Liver (tissue), 9 donors: ENCODE measurements around the gene SIGLEC12. TPM values are rescaled to one million over a fixed set of nuclear protein-coding genes. Genes with fewer than 3 reads are reported as not detected.

Experiments used
- DNase-seq: peaks from one replicate; pipeline ENCODE4 v3.0.0-alpha.2; 2017; ENCODE audit warnings: low spot score
- H3K27ac ChIP-seq, 2 donors: one replicate each; pipeline ENCODE4 v1.7.0; 2013; ENCODE audit warnings: inconsistent platforms in 2 of 2, low read length in 2 of 2, control low read depth in 1 of 2, low read depth in 1 of 2, mild to moderate bottlenecking in 1 of 2
- H3K27me3 ChIP-seq, 4 donors: one replicate each; pipeline versions ENCODE4 v1.6.1 to v1.7.0; 2013; ENCODE audit warnings: low read length in 3 of 4, inconsistent platforms in 1 of 4, mild to moderate bottlenecking in 1 of 4, moderate library complexity in 1 of 4; ENCODE audit not compliant: control insufficient read depth in 4 of 4, insufficient read depth in 4 of 4
- H3K36me3 ChIP-seq, 4 donors: one replicate each; pipeline versions ENCODE4 v1.6.1 to v1.7.0; 2013; ENCODE audit warnings: low read length in 3 of 4, mild to moderate bottlenecking in 3 of 4, low read depth in 1 of 4, moderate library complexity in 1 of 4; ENCODE audit not compliant: control insufficient read depth in 4 of 4, insufficient read depth in 3 of 4
- H3K4me1 ChIP-seq, 4 donors: one replicate each; pipeline versions ENCODE4 v1.6.1 to v1.7.0; 2013; ENCODE audit warnings: low read length in 3 of 4, mild to moderate bottlenecking in 3 of 4, moderate library complexity in 1 of 4; ENCODE audit not compliant: control insufficient read depth in 4 of 4, insufficient read depth in 4 of 4
- H3K4me3 ChIP-seq, 3 donors: one replicate each; pipeline versions ENCODE4 v1.6.1 to v1.7.0; 2013; ENCODE audit warnings: low read length in 3 of 3, control low read depth in 1 of 3, low read depth in 1 of 3, mild to moderate bottlenecking in 1 of 3
- H3K9ac ChIP-seq, 2 donors: one replicate each; pipeline ENCODE4 v1.7.0; 2013; ENCODE audit warnings: low read length in 2 of 2, mild to moderate bottlenecking in 2 of 2, moderate library complexity in 2 of 2, control low read depth in 1 of 2, low read depth in 1 of 2
- H3K9me3 ChIP-seq, 4 donors: one replicate each; pipeline versions ENCODE4 v1.6.1 to v1.7.0; 2013; ENCODE audit warnings: low read length in 3 of 4; ENCODE audit not compliant: control insufficient read depth in 4 of 4
- CTCF ChIP-seq: fragments of 150-350 bp; IDR thresholded peaks from 2 replicates; pipeline ENCODE4 v1.5.1; 2017; ENCODE audit warnings: improper control_type of control experiment, low read depth, low read length; ENCODE audit not compliant: missing input control
- FOXA1 ChIP-seq: IDR thresholded peaks from 2 replicates; pipeline ENCODE4 v1.6.1; 2016; ENCODE audit warnings: antibody characterized with exemption
- FOXA2 ChIP-seq: IDR thresholded peaks from 2 replicates; pipeline ENCODE4 v1.6.1; 2016; ENCODE audit warnings: antibody characterized with exemption
- GABPA ChIP-seq, 2 donors: IDR thresholded peaks in 1 of 2; conservative IDR thresholded peaks in 1 of 2; 2 replicates each; pipeline ENCODE4 v1.6.1; 2016; ENCODE audit warnings: antibody characterized with exemption in 2 of 2, mild to moderate bottlenecking in 1 of 2, moderate library complexity in 1 of 2
- HNF4A ChIP-seq, 2 donors: conservative IDR thresholded peaks; 2 replicates each; pipeline ENCODE4 v1.6.1; 2016; ENCODE audit warnings: antibody characterized with exemption in 2 of 2, mild to moderate bottlenecking in 2 of 2
- JUND ChIP-seq, 2 donors: IDR thresholded peaks; 2 replicates each; pipeline ENCODE4 v1.6.1; 2016; ENCODE audit warnings: antibody characterized with exemption in 2 of 2
- NR2F2 ChIP-seq: IDR thresholded peaks from 2 replicates; pipeline ENCODE4 v1.6.1; 2016; ENCODE audit warnings: antibody characterized with exemption
- YY1 ChIP-seq: IDR thresholded peaks from 2 replicates; pipeline ENCODE4 v1.6.1; 2016; ENCODE audit warnings: antibody characterized with exemption, mild to moderate bottlenecking
- WGBS: extraction: QIAGEN DNeasy Blood & Tissue Kit; methylation state at CpG from one replicate; pipeline ENCODE4 v1.1.7; 2013; 5-methylcytosine and 5-hydroxymethylcytosine counted together
- polyA plus RNA-seq, 2 donors: library from polyadenylated mRNA; stranded (reverse) in 1 of 2; unstranded in 1 of 2; fragments of 200-250 nt in 1 of 2; fragments of >200 nt in 1 of 2; fragmentation: Nextera tagmentation in 1 of 2; extraction: Ambion mirVana in 1 of 2; gene quantifications; one replicate each; pipeline versions ENCODE4 v1.2.1 to v1.2.3, GENCODE V29; 2013 to 2015
- total RNA-seq, 2 donors: library from RNA; depleted of rRNA; stranded (reverse); fragments of >200 nt; gene quantifications; one replicate each; pipeline ENCODE4 v1.2.3, GENCODE V29; 2014
- TF ChIP-seq, protein P1 (sequence below): IDR thresholded peaks from 2 replicates; pipeline ENCODE4 v1.6.1; 2016; ENCODE audit warnings: antibody characterized with exemption
- TF ChIP-seq, protein P2 (sequence below): IDR thresholded peaks from 2 replicates; pipeline ENCODE4 v1.6.1; 2016; ENCODE audit warnings: antibody characterized with exemption
- donor health status: healthy.
- donor health status: healthy.
- donor health status: healthy.
- donor health status: healthy.
- donor health status: healthy.

The SIGLEC12 gene
- total and polyA plus RNA-seq, 4 donors, result 0.05 to 5.0 (median 0.52) TPM

GRCh38 chr19:51461723-51462161 is 39.9 kb downstream of the SIGLEC12 start (continued):
- TF ChIP-seq, protein P1, sequence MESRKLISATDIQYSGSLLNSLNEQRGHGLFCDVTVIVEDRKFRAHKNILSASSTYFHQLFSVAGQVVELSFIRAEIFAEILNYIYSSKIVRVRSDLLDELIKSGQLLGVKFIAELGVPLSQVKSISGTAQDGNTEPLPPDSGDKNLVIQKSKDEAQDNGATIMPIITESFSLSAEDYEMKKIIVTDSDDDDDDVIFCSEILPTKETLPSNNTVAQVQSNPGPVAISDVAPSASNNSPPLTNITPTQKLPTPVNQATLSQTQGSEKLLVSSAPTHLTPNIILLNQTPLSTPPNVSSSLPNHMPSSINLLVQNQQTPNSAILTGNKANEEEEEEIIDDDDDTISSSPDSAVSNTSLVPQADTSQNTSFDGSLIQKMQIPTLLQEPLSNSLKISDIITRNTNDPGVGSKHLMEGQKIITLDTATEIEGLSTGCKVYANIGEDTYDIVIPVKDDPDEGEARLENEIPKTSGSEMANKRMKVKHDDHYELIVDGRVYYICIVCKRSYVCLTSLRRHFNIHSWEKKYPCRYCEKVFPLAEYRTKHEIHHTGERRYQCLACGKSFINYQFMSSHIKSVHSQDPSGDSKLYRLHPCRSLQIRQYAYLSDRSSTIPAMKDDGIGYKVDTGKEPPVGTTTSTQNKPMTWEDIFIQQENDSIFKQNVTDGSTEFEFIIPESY, result no peak
- no peak for TF ChIP-seq CTCF
- no peak for TF ChIP-seq FOXA2
- TF ChIP-seq YY1, result no peak
- TF ChIP-seq FOXA1, result no peak

GRCh38 chr19:51460164-51460992 is 41.2 kb downstream of the SIGLEC12 start:
- WGBS, result 57% methylated on average over 13 of the region's 13 CpGs

DNA sequence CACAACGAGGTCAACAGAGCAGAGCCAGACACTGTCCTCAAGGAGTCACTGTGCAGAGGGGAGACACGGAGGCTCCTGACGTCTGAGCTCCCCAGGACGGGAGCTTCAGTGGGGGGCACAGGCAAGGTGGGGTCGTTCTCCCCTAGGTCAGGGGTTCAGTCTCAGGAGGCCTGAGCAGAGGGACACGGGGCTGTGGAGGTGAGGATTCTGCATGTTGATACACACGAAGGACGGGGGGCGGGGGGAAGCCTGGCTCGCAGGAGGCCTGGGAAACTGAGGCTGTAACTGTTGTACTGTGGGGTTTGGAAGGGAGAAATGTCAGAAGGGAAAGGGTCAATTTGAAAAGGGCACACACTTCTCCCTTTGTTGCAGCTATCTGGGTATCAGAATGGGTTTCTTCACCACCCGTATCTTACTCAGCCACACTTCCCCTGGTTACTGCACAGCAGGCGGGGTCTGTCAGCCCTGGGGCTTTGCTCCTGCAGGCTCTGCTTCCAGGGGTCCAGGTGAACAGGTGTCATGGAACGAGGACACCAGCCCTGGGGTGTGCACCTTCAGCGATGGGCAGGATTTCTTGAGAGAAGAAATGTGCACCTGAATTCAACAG is 42.6 kb downstream of the SIGLEC12 start:
- Histone ChIP-seq H3K27me3 (no peaks in the 10 kb centered on the region), H3K4me1 (peaks cover 0 to 8% (median 0%) of the 10 kb centered on the region in 4 donors), H3K27ac (no peak overlapping the region), H3K9ac (no peak overlapping the region), H3K36me3 (no peaks in the 10 kb centered on the region), H3K4me3 (no peak overlapping the region), H3K9me3 (no peaks in the 10 kb centered on the region)
- TF ChIP-seq GABPA (IDR thresholded peaks at IDR 0.05 in 1 of 2, conservative IDR thresholded peaks at IDR 0.05 in 1 of 2), result no peak
- TF ChIP-seq NR2F2, result no peak
- TF ChIP-seq CTCF, result no peak
- TF ChIP-seq JUND (IDR thresholded peaks at IDR 0.05), result no peak
- TF ChIP-seq, protein P2, sequence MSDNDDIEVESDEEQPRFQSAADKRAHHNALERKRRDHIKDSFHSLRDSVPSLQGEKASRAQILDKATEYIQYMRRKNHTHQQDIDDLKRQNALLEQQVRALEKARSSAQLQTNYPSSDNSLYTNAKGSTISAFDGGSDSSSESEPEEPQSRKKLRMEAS, result no peak
- 76% methylated on average over 14 of the region's 14 CpGs for WGBS
- no peak for DNase-seq

More at GRCh38 chr19:51460164-51460992, 41.2 kb downstream of the SIGLEC12 start:
- Histone ChIP-seq H3K9ac (no peak overlapping the region), H3K36me3 (no peaks in the 10 kb centered on the region), H3K4me3 (peak overlapping the region in 1 of 3 donors; percentile 40), H3K4me1 (peaks cover 0 to 8% (median 0%) of the 10 kb centered on the region in 4 donors), H3K9me3 (no peaks in the 10 kb centered on the region), H3K27ac (no peak overlapping the region), H3K27me3 (no peaks in the 10 kb centered on the region)
- TF ChIP-seq FOXA2, result no peak
- TF ChIP-seq HNF4A (conservative IDR thresholded peaks at IDR 0.05), result peak in 1 of 2 donors; percentile 15
- no peak for DNase-seq
